ENCODE measurements around the gene RTN4R. TPM values are rescaled to one million over a fixed set of nuclear protein-coding genes. Genes with fewer than 3 reads are reported as not detected.

Gene RTN4R
- total and polyA plus RNA-seq, 9 of the 15 experiments (the other 6 are each of a cell fraction or from before 2014, with no cell fraction given): 0.04 to 2.8 (median 1.4) TPM; not detected in 3

DNA sequence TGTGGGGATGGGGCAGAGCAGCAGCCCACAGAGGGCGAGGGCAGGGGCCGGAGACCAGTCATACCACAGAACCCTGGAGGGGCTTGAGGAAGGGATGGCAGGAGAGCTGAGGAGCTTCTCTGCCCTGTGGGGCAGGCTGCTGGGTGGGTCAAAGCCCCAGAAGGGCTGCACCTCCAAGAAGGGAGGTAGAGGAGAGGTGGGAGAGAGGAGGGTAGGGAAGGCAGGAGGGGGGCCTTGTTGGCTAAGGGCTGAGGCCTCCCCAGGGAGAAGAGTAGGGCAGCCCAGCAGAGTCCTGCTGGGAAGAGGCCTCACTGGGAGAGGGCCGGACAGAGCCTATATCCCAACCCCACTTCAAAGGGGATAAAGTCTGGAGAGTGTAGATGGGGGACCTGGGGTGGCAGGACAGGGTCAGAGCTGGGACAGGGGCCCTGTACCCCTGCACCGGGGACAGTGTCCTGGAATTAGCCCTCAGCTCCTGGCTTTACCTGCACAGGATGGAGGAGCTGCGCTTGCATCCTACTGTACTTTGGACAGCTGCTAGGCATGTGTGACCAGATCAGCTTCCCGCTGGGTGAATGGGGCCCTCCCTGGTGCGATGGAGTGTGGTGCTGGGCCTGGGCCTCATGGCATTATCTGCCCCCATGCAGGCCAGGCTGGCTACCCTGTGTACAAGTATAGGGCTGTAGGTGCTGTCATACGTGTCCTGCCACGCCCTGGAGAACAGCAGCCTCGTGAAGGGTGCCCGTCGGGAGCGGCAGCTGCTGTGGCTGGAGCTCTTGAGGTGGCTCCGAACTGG is 44.5 kb upstream of the RTN4R start (continued):
- TF ChIP-seq ATF1 (CRISPR knock-in tag; IDR thresholded peaks at IDR 0.05): 0 out of 2 replicates have a peak, but pooled peaks have one; percentile 6
- no peak for TF ChIP-seq ATF1 (tag; IDR thresholded peaks at IDR 0.05)
- no peak for TF ChIP-seq HLTF (IDR thresholded peaks at IDR 0.05)
- no peak for TF ChIP-seq BMI1 (IDR thresholded peaks at IDR 0.05; ENCODE audit: low read length)
- no peak for TF ChIP-seq BHLHE40 (IDR thresholded peaks at IDR 0.05; ENCODE audit: low read length)
- TF ChIP-seq MTF1 (CRISPR knock-in tag; IDR thresholded peaks at IDR 0.05; ENCODE audit: borderline replicate concordance): no peak
- TF ChIP-seq, protein P1, sequence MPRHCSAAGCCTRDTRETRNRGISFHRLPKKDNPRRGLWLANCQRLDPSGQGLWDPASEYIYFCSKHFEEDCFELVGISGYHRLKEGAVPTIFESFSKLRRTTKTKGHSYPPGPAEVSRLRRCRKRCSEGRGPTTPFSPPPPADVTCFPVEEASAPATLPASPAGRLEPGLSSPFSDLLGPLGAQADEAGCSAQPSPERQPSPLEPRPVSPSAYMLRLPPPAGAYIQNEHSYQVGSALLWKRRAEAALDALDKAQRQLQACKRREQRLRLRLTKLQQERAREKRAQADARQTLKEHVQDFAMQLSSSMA (CRISPR knock-in tag; IDR thresholded peaks at IDR 0.05): no peak
- TF ChIP-seq, protein P2, sequence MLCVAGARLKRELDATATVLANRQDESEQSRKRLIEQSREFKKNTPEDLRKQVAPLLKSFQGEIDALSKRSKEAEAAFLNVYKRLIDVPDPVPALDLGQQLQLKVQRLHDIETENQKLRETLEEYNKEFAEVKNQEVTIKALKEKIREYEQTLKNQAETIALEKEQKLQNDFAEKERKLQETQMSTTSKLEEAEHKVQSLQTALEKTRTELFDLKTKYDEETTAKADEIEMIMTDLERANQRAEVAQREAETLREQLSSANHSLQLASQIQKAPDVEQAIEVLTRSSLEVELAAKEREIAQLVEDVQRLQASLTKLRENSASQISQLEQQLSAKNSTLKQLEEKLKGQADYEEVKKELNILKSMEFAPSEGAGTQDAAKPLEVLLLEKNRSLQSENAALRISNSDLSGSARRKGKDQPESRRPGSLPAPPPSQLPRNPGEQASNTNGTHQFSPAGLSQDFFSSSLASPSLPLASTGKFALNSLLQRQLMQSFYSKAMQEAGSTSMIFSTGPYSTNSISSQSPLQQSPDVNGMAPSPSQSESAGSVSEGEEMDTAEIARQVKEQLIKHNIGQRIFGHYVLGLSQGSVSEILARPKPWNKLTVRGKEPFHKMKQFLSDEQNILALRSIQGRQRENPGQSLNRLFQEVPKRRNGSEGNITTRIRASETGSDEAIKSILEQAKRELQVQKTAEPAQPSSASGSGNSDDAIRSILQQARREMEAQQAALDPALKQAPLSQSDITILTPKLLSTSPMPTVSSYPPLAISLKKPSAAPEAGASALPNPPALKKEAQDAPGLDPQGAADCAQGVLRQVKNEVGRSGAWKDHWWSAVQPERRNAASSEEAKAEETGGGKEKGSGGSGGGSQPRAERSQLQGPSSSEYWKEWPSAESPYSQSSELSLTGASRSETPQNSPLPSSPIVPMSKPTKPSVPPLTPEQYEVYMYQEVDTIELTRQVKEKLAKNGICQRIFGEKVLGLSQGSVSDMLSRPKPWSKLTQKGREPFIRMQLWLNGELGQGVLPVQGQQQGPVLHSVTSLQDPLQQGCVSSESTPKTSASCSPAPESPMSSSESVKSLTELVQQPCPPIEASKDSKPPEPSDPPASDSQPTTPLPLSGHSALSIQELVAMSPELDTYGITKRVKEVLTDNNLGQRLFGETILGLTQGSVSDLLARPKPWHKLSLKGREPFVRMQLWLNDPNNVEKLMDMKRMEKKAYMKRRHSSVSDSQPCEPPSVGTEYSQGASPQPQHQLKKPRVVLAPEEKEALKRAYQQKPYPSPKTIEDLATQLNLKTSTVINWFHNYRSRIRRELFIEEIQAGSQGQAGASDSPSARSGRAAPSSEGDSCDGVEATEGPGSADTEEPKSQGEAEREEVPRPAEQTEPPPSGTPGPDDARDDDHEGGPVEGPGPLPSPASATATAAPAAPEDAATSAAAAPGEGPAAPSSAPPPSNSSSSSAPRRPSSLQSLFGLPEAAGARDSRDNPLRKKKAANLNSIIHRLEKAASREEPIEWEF (CRISPR knock-in tag; IDR thresholded peaks at IDR 0.05): no peak
- 0 out of 2 replicates have a peak, but pooled peaks have one; percentile 12 for TF ChIP-seq ZNF764 (CRISPR knock-in tag; IDR thresholded peaks at IDR 0.05; ENCODE audit: low read depth)
- TF ChIP-seq, protein P3, sequence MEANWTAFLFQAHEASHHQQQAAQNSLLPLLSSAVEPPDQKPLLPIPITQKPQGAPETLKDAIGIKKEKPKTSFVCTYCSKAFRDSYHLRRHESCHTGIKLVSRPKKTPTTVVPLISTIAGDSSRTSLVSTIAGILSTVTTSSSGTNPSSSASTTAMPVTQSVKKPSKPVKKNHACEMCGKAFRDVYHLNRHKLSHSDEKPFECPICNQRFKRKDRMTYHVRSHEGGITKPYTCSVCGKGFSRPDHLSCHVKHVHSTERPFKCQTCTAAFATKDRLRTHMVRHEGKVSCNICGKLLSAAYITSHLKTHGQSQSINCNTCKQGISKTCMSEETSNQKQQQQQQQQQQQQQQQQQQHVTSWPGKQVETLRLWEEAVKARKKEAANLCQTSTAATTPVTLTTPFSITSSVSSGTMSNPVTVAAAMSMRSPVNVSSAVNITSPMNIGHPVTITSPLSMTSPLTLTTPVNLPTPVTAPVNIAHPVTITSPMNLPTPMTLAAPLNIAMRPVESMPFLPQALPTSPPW (CRISPR knock-in tag; IDR thresholded peaks at IDR 0.05): no peak
- no peak for TF ChIP-seq ZC3H11A (IDR thresholded peaks at IDR 0.05; ENCODE audit: low read depth, low read length)
- no peak for TF ChIP-seq TBL1XR1 (IDR thresholded peaks at IDR 0.05; ENCODE audit: low read length in 2 of 2)

Data from K562 (cell line).